ENCODE data around the gene GALNS. TPM values are rescaled to one million over a fixed set of nuclear protein-coding genes. Genes with fewer than 3 reads are reported as not detected.
A peak's percentile ranks its signal among the peaks of the same experiment; 100 is the strongest.

GALNS gene
- total and polyA plus RNA-seq, 9 donors: 14.0 to 40.4 (median 21.6) TPM

DNA sequence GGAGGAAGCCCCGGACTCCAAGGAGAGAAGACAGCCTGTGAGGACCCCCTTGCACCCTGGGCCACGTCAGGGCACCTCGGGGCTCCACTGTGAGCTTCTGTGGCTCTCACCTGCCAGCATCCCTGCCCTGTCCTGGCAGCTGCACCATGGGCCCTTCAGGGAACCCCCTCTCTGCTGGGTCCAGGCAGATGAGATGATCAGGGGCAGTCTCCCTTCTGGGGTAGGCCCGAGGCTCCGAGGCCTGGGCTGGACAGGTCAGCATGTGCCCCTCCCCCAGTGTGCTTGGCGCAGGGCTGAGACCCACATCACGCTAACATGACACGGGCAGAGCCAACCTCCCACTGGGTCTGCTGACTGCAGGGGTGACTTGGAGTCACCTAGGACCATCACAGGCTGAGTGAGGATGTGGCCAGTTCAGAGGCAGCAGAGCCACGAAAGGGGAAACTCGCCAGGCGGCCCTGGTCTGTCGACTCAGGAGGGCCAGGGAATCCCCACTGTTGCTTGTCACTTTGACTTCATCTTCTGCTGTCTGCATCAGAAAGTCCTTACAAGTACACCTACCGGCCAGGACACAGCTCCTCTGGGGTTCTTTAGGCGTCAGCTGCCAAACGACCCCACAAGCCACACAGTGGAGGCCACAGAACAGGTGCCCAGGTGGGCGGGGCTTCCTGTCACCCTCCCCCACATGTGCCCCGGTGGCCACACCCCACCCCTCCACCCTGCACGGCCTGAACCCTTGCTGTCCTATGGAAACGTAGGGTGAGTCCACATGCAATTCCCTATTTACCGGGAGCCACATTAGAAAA is 2.2 kb downstream of the GALNS start:
- TF ChIP-seq, protein P1, sequence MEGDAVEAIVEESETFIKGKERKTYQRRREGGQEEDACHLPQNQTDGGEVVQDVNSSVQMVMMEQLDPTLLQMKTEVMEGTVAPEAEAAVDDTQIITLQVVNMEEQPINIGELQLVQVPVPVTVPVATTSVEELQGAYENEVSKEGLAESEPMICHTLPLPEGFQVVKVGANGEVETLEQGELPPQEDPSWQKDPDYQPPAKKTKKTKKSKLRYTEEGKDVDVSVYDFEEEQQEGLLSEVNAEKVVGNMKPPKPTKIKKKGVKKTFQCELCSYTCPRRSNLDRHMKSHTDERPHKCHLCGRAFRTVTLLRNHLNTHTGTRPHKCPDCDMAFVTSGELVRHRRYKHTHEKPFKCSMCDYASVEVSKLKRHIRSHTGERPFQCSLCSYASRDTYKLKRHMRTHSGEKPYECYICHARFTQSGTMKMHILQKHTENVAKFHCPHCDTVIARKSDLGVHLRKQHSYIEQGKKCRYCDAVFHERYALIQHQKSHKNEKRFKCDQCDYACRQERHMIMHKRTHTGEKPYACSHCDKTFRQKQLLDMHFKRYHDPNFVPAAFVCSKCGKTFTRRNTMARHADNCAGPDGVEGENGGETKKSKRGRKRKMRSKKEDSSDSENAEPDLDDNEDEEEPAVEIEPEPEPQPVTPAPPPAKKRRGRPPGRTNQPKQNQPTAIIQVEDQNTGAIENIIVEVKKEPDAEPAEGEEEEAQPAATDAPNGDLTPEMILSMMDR (IDR thresholded peaks at IDR 0.05): no peak
- TF ChIP-seq EP300 (IDR thresholded peaks at IDR 0.05) (no peak), POLR2A (IDR thresholded peaks at IDR 0.05) (no peak)
- H3K36me3 ChIP-seq: no peaks in the 10 kb centered on the region
- no peaks in the 10 kb centered on the region for H3K27me3 ChIP-seq
- peak in 1 of 5 donors; percentile 34 for DNase-seq
- no peak overlapping the region for H3K27ac ChIP-seq
- H3K4me1 ChIP-seq (ENCODE audit: insufficient read depth): peaks cover 5% of the 10 kb centered on the region
- WGBS, 3 donors: 70 to 79% (median 74%) methylated on average over 19 to 20 of the region's 20 CpGs
- intact Hi-C loops (cut with DNase I): loop anchor here in 2 of 4 donors (5.0 kb wide), 2 partner anchors 37 to 42 kb away; partner anchors contain the start of gene APRT (in 1 of the 2)
- no peak overlapping the region for H3K4me3 ChIP-seq
- no peaks in the 10 kb centered on the region for H3K9me3 ChIP-seq

DNA sequence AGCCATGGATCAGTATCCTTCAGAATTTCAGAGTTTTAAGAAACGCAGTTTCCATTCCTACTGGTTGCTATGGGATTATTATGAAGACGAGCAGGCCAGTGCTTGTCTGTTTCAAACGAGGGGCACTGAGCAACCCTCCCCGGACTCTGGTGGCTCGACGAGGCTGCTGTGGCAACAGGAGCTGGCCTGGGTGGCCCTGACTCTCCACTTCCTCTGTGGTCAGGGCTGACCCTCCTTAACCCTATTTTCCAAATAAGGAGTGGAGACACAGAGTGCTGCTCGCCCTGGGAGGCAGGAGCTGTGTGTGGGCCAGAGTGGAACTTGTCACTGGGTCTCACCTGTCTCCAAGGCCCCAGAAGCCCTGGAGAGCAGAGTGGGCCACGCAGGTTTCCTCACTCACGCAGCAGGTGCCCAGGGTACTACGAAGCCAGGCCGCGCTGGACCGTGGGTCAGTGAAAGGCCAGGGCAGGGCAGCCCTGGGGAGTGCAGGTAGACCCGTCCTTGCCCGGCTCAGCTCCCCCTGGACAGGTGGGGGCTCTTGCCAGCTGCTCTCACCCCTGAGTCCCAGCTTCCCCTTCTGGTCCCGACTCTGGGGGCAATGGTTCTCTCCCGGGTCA is 3.3 kb downstream of the GALNS start:
- H3K27ac ChIP-seq: no peak overlapping the region
- no peaks in the 10 kb centered on the region for H3K36me3 ChIP-seq
- no peaks in the 10 kb centered on the region for H3K27me3 ChIP-seq
- no peak overlapping the region for H3K4me3 ChIP-seq
- peaks cover 5% of the 10 kb centered on the region for H3K4me1 ChIP-seq (ENCODE audit: insufficient read depth)
- no peaks in the 10 kb centered on the region for H3K9me3 ChIP-seq
- TF ChIP-seq POLR2A (IDR thresholded peaks at IDR 0.05) (no peak), EP300 (IDR thresholded peaks at IDR 0.05) (no peak)
- TF ChIP-seq, protein P1 (IDR thresholded peaks at IDR 0.05): no peak
- 76 to 82% (median 81%) methylated on average over 17 of the region's 17 CpGs for WGBS, 3 donors
- intact Hi-C loops (cut with DNase I): no loop called here
- DNase-seq: no peak

DNA sequence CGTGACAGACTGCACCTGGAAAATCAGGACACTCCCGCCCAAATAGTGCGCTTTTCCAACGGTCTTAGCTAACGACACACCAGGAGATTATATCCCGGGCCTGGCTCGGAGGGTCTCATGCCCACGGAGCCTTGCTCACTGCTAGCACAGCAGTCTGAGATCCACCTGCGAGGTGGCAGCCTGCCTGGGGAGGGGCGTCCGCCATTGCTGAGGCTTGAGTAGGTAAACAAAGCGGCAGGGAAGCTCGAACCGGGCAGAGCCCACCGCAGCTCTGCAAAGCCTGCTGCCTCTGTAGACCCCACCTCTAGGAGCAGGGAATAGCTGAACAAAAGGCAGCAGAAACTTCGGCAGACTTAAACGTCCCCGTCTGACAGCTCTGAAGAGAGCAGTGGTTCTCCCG is 5.1 kb downstream of the GALNS start:
- peaks cover 2% of the 10 kb centered on the region for H3K4me1 ChIP-seq (ENCODE audit: insufficient read depth)
- H3K27me3 ChIP-seq: no peaks in the 10 kb centered on the region
- no peak overlapping the region for H3K27ac ChIP-seq
- TF ChIP-seq POLR2A (IDR thresholded peaks at IDR 0.05): no peak
- TF ChIP-seq EP300 (IDR thresholded peaks at IDR 0.05): no peak
- TF ChIP-seq, protein P1 (IDR thresholded peaks at IDR 0.05): no peak
- no peaks in the 10 kb centered on the region for H3K36me3 ChIP-seq
- intact Hi-C loops (cut with DNase I): no loop called here
- no peak for DNase-seq
- 90 to 95% (median 94%) methylated on average over 19 of the region's 19 CpGs for WGBS, 3 donors
- H3K4me3 ChIP-seq: no peak overlapping the region
- H3K9me3 ChIP-seq: no peaks in the 10 kb centered on the region

DNA sequence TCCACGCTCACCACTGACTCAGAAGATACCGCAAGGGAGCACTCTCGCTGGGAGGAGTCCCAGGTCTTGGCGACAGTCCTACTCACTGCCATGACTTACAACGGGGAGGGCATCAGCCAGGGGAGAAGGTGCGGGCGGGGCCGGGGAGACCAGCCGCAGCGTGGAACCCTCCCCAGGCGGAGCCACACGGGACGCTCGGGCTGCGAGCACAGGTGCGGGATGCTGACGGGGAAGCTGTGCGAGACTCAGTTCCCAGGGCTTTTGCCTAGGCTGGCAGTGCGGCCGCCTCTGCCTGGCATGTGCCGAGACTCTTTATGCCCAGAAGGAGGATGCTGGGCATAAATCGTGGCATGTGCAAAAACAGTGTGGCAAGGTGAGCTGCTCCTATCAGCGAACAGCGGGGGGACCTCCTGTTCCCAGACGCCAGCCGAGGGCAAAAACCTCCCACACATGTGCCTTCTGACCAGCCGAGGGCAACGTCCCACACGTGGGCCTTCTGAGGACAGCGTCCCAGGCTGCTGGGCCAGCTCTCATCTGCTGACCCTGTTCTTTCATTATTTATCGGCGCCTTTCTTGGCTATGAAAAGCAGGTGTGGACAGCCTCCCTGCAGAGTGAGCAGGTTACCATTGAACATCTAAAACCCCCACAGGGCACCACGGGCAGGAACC is 6.1 kb downstream of the GALNS start:
- Histone ChIP-seq H3K36me3 (no peaks in the 10 kb centered on the region), H3K27ac (no peak overlapping the region), H3K27me3 (no peaks in the 10 kb centered on the region), H3K9me3 (no peaks in the 10 kb centered on the region), H3K4me3 (no peak overlapping the region), H3K4me1 (ENCODE audit: insufficient read depth) (no peaks in the 10 kb centered on the region)
- 89 to 92% (median 92%) methylated on average over 33 of the region's 33 CpGs for WGBS, 3 donors
- TF ChIP-seq EP300 (IDR thresholded peaks at IDR 0.05) (no peak), POLR2A (IDR thresholded peaks at IDR 0.05) (no peak)
- TF ChIP-seq, protein P1 (IDR thresholded peaks at IDR 0.05): no peak
- intact Hi-C loops (cut with DNase I): no loop called here
- no peak for DNase-seq
